Right lobe of liver (tissue), 4 donors: ENCODE measurements around the gene KCNG3.

Experiments
- CTCF ChIP-seq, 4 donors: fragments of 200-600 bp in 3 of 4; fragments of 450-650 bp in 1 of 4; IDR thresholded peaks; one replicate each; pipeline versions ENCODE4 v1.5.1 to v1.8.0; 2016 to 2022; ENCODE audit warnings: antibody characterized with exemption in 4 of 4, mild to moderate bottlenecking in 2 of 4
- POLR2A ChIP-seq: fragments of 450-650 bp; IDR thresholded peaks from one replicate; pipeline ENCODE4 v1.6.1; 2017; ENCODE audit warnings: antibody characterized with exemption, mild to moderate bottlenecking
- donor health status: DM: no; HTN: no; CAD: no.
- donor health status: DM: no; HTN: no; CAD: no.
- donor health status: DM: no; HTN: yes; CAD: no.

GRCh38 chr2:42492691-42493467, 903 bp downstream of the KCNG3 start:
- TF ChIP-seq POLR2A (no peak), CTCF (IDR thresholded peaks at IDR 0.05) (no peak)
